HL-60/S4 treated with phorbol 12-myristate 13-acetate at 8.2 ng/mL for 4 days and 3 days (cell line): ENCODE data around the gene ZP3.
"Not testable (repeated sequence)": the region's sequence is repeated elsewhere in the genome, so short reads cannot be mapped to it uniquely, and the experiment has no call there.

Source experiments
- in situ Hi-C: fragments of 300-500 bp; cut with MboI; formaldehyde crosslinking; loops from 2 replicates; pipeline ENCODE4 v1.15.0; 2022; ENCODE audit warnings: low sequenced_read_pairs

ZP3 gene

DNA sequence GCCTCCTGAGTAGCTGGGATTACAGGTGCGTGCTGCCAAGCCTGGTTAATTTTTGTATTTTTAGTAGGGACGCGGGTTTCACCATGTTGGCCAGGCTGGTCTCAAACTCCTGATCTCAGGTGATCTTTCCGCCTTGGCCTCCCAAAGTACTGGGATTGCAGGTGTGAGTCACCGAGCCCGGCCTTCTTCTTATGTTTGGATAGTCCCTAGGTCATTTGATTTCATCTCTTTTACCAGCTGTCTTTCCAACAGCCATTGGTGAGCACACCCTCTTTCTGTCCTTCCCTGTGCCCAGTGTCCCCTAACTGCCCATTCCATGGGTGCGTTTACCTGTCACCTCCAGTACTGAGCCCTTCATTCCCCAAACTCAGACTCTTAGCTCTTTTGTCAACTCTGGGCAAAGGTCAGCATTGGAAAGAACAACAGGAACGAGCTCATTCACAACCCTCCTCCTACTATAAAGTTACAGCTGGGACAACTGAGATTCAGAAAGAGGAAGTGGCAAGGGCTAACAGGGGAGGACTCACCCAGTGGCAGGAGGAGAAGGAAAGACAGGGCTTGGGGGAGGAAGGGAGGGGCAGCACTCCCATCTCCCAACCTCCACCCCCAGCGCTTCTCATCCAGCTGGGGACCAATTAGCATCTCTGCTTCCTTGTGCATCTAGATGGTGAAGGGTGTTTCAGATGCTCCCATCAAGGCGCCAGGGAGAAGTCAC, 20.8 kb upstream of the ZP3 start:
- in situ Hi-C loops = no loop called here

DNA sequence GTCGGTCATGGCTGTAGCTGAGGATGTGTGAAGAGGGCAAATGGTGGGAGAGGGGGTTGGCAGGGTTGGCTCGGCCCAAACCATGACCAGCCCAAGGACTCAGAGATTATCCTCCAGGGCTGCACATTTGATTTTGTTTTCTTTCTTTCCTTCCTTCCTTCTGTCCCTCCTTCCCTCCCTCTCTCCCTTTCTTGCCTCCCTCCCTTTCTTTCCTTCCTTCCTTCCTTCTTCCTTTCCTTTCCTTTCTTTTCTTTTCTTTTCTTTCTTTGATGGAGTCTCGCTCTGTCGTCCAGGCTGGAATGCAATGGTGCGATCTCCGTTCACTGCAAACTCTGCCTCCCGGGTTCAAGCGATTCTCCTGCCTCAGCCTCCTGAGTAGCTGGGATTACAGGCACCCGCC, 19.0 kb upstream of the ZP3 start:
- in situ Hi-C loops = no loop called here

DNA sequence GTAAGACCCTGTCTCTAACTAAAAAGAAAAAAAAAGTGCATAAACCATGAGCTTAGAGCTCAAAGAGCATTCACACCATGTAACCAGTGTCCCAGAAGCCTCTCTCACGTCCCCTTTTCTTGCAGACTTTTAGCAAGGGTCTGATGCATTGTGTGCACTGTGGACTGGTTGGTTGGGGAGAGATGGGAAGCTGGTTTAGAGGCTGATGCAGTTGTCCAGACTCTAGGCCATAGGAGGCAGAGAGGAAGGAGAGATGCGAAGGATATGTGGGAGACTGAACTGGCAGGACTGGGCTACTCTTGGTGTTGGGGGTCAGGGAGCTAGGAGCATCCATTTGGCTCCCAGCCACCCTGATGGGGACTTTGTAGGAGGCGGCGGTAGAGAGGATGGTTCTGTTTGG, 17.0 kb upstream of the ZP3 start:
- in situ Hi-C loops = no loop called here

DNA sequence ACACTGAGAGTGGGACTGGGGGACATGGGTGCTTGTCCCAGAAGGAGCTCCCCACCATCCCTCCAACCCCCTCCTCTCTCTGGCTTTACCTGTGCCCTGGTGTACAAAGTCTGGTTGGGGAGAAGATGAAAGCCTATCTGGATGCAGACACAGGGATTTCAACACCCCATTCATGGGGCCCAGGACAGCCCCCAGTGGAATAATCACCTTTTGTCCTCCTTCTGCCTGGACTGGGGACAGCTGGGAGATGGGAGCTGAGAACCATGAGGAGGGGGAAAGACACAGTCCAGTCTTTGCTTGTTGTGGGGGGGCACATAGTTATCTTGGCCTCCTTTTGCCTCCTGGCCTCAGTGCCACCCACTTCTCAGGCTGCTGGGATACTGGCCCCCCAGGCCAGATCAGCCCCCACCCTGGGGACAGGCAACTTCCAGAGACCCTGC, 16.6 kb upstream of the ZP3 start:
- in situ Hi-C loops = no loop called here

DNA sequence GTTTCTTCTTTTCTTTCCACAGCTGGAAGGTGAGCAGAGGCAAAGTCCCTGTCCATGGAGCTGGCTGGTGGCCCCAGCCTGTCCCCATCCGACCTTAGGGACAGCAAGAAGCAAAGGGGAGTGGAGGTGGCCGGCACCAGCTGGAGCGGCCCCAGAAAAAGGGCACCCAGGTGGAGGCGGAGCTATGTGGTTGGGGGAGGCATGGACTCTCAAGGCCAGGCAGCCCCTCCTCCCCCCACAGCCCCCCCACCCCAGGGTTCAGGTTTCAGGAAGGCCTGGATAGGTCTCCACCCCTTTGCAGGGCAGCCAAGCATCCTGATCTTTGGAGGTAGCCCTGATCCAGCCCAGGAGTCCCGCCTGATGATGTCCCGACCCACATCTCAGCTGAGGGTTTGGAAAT, 15.2 kb upstream of the ZP3 start, which contains the start of gene SSC4D:
TSS of gene SSC4D (minus strand) at position 161 of the 400 bp plus-strand sequence. CDS start 5,258 bp downstream, outside the sequence.
- in situ Hi-C loops = no loop called here

DNA sequence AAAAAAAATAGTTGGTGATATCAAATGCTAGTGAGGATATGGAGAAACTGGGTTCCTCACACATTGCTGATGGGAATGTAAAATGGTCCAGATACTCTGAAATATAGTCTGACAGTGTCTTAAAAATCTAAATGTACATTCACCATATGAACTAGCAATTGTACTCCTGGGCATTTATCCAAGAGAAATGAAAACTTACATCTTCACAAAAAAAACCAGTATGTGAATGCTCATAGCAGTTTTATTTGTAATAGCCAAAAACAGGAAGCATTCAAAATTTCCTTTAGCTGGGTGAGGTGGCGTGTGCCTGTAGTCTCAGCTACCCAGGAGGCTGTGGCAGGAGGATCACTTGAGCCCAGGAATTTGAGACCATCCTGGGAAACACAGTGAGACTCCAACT, 13.1 kb upstream of the ZP3 start:
- in situ Hi-C loops = no loop called here

DNA sequence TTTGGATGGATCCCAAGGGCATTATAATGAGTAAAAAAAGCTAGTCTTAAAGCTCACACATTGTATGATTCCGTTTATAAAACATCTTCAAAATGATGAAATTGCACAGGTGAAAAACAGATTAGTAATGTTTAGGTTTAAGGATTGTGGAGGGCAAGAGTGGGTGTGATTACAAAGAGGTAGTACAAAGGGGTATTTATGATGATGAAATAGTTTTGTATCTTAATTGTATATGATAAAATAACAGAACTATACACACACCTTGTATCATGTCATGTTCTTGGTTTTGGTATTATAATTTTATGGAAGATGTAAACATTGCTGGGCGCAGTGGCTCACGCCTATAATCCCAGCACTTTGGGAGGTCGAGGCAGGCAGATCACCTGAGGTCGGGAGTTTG, 12.5 kb upstream of the ZP3 start:
- in situ Hi-C loops = no loop called here

DNA sequence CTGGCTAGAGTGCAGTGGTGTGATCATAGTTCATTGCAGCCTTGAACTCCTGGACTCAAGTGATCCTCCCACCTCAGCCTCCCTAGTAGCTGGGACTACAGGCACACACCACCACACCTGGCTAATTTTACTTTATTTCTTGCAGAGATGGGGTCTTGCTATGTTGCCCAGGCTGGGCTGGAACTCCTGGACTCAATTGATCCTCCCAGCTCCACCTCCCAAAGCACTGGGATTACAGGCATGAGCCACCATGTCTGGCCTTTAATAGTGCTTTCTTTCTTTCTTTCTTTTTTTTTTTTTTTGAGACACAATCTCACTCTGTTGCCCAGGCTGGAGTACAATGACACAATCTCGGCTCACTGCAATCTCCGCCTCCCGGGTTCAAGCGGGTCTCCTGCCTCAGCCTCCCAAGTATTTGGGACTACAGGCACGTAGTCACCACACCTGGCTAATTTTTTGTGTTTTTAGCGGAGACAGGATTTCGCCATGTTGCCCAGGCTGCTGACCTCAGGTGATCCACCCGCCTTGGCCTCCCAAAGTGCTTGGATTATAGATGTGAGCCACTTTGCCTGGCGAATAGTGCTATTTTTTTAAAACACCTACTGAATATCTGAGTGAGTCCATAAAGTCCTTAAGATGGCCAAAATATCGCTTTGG, 7.0 kb upstream of the ZP3 start:
- in situ Hi-C loops = not testable (repeated sequence)

DNA sequence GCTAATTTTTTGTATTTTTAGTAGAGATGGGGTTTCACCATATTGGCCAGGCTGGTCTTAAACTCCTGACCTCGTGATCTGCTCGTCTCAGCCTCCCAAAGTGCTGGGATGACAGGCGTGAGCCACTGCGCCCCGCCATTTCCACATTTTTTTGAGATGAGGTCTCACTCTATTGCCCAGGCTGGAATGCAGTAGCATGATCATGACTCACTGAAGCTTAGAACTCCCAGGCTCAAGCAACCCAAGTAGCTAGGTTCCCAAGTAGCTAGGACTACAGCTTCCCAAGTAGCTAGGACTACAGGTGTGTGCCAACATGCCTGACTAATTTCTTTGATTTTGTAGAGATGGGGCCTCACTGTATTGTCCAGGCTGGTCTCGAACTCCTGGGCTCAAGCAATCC, 3.7 kb upstream of the ZP3 start:
- in situ Hi-C loops = loop anchor here (10.0 kb wide), 1 partner anchor 84 kb away; no protein-coding TSS in a partner anchor

DNA sequence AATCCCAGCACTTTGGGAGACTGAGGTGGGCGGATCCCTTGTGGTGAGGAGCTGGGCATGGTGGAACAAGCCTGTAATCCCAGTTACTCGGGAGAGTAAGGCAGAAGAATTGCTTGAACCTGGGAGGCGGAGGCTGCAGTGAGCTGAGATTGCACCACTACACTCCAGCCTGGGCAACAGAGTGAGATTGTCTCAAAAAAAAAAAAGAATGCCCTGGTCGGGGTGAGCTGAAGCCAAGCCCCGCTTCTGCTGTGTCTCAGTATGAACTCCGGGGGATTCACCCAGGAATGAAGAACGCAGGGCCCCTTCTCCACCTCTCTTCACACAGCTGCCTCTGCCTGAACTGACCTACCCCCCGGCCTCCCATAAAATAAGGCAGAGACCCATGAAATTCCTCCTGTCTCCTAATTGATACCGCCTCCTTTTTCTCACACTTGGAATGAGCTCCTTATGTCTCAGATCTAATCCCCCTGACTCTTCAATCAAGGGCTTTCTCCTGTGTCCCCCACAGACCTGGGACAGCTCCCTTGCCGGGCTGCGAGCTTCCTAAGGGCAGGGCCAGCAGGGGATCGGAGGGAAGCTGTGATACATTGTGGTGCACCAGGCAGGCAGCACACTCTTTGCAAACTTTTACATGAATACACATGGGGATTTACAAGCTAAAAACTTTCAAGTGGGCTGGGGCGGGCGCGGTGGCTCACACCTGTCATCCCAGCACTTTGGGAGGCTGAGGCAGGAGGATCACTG, 911 bp upstream of the ZP3 start:
- in situ Hi-C loops = loop anchor here (10.0 kb wide), 1 partner anchor 81 kb away; no protein-coding TSS in a partner anchor

DNA sequence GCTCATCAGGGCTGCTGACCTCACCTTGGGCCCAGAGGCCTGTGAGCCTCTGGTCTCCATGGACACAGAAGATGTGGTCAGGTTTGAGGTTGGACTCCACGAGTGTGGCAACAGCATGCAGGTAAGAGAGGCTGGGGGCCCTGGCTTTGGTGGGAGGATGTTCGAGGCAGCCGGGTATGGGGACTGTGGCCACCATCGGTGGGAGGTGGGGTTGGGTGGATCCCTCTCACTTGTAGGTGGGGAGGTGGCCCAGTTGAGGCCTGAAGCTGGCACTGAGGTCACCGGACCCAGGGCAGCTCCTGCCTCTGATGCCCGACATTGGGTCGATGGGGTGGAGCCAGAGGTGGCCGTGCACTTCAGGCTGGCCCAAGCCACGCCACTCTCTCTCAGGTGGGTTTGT, 406 bp downstream of the ZP3 start:
- in situ Hi-C loops = loop anchor here (10.0 kb wide), 1 partner anchor 80 kb away; no protein-coding TSS in a partner anchor

DNA sequence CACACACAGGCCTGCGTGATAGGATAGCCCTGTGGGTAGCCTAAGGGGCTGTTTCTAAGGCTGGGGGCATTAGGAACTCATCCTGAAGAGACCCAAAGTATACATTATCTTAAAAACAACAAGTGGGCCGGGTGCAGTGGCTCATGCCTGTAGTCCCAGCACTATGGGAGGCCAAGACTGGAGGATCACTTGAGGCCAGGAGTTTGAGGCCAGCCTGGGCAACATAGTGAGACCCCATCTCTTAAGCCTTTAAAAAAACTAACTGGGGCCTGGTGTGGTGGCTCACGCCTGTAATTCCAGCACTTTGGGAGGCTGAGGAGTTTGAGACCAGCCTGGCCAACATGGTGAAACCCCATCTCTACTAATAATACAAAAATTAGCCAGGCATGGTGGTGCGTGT, 808 bp downstream of the ZP3 start:
- in situ Hi-C loops = loop anchor here (10.0 kb wide), 1 partner anchor 79 kb away; no protein-coding TSS in a partner anchor

DNA sequence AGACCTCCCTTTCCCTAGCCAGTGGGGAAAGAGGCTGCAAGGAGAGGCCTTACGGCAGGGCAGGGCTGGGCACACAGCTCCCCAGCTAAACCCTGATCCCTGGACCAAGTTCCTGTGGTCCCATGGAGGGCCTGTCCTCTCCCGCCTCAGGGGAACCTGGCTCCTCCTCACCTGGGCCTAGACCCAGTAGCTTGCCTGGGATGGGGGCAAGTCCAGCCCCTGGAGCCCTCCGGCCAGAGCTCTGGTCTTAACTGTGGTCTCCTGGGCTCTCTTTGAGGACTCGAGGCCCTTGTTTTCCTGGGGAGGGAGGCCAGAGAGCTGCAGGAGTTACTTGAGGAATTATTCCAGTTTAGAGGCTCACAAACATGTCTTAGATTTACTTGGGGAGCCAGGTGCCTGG, 1.5 kb downstream of the ZP3 start:
- in situ Hi-C loops = loop anchor here (10.0 kb wide), 1 partner anchor 79 kb away; no protein-coding TSS in a partner anchor

DNA sequence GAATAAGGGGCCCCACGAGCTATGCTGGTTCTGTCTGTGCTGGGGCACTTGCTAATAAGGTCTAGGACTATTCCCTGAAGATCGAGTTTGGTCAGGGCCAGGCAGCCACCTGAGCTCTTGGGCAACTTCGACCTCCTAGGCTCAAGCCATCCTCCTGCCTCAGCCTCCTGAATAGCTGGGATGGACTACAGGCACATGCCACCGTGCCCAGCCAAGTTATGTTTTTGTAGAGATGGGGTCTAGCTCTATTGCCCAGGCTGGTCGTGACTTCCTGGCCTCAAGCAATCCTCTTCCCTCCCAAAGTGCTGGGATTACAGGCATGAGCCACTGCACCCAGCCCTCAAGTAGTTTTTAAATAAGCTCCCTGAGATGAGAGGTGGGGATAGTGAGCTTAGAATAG, 2.9 kb downstream of the ZP3 start:
- in situ Hi-C loops = loop anchor here (10.0 kb wide), 1 partner anchor 77 kb away; no protein-coding TSS in a partner anchor

DNA sequence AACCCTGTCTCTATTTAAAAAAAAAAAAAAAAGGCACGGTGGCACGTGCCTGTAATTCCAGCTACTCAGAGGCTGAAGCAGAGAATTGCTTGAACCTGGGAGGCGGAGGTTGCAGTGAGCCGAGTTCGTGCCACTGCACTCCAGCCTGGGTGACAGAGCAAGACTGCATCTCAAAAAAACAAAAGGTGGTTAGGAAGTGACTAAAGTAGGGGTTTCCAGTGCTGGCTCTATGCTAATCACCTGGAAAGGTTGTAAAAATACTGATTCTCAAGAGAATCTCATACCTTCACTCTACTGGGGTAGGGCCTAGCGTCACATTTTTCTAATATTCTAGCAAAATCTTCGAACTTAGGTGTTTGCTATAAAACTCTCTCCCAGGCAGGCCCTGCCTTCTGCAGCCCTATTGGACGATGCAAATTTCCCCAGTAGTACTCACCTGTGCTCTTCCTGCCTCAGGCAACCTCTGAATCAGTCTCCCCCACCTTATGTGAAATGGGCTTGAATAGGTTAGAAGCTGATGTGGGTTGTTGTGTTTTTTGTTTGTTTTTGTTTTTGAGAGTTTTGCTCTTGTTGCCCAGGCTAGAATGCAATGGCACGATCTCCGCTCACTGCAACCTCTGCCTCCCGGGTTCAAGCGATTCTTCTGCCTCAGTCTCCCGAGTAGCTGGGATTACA, 3.5 kb downstream of the ZP3 start:
- in situ Hi-C loops = loop anchor here (10.0 kb wide), 1 partner anchor 77 kb away; no protein-coding TSS in a partner anchor

DNA sequence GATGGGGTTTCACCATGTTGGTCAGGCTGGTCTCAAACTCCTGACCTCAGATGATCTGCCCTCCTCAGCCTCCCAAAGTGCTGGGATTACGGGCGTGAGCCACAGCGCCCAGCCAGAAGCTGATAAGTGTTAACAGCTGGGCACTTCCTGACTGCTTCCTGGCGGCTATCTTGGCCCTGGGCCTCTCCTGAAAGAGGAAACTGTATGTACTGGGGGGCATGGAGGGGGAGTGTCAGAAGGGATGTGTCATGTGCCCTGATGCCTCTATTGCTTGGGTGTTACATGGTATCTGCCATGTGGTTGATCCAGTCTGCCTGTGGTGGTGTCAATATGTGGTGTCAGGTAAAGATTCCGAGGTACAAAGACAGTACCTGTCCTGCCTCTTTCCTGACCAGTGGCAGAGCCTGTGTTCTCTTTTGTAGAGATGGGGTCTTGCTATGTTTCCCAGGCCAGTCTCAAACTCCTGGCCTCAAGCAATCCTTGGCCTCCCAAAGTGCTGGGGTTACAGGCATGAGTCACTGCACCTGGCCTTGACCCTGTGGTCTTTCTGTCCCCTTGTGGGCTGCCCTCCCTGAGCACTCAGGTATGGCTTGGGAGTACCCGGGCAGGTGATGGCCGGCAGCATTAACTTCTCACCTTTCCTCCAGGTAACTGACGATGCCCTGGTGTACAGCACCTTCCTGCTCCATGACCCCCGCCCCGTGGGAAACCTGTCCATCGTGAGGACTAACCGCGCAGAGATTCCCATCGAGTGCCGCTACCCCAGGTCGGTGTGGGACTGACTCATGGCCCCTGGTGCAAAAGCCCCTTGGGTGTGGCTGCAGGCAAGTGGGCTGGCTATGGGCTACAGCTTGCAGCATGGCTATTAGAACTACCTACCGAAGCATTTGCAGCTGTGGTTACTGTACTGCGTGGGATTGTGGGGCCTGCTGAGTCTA, 4.4 kb downstream of the ZP3 start:
- in situ Hi-C loops = loop anchor here (10.0 kb wide), 1 partner anchor 76 kb away; no protein-coding TSS in a partner anchor

DNA sequence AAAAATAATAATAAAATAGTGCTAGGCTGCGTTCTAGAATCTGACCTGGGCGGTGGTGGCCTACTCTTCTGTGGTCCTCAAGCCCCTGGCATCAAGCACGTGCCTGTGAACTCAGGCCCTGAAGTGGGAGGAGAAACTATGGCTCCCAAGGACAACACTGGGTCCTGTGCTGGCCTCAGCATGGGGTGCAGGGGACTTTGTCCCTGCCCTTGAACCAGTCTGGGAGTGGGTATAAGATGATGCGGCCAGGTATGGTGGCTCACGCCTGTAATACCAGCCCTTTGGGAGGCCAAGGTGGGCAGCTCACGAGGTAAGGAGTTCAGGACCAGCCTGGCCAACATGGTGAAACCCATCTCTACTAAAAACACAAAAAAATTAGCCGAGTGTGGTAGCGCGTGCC, 5.5 kb downstream of the ZP3 start:
- in situ Hi-C loops = no loop called here

DNA sequence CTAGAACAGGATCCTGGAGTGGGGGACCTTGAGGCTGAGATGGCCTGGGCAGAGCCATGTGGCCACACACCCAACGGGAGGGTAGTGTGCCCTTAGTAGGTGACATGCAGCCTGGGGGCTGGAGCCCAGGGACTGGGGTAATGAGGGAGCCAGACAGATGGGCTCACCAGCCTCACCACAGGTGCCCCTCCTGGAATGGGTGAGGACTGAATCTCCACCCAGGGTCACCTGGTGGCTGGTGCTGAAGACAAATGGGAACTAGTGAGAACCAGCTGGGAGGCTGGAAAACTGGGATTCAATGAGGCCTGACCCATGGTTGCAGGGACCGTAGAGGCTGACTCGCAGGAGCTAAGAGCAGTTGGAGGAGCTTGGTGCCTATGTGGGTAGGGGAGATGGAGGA, 6.1 kb downstream of the ZP3 start:
- in situ Hi-C loops = no loop called here

DNA sequence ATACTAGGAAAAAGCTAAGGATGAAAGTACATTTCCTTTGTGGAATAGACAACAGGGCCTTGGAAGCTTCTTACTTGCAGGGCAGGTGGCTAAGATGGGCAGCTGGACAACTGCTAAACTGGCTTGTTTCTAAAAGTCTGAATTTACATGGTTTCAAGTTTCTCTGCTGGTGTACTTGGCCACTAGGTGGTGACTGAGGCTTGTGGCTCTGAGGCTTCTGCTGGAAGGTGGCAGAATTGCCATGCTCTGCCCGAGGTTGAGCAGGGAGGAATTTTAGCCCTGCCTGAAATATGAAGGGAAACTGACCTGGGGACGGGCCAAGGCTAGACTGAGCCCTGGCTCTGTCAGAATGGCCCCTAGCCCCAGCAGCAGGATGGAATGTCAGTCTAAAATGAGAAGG, 13.1 kb downstream of the ZP3 start:
- in situ Hi-C loops = not testable (repeated sequence)
